CD4-positive, alpha-beta T cell treated with Interleukin-6 for 4 hours (primary cell): ENCODE results near the gene PACSIN2.
A peak's percentile ranks its signal among the peaks of the same experiment; 100 is the strongest.
"Not testable (repeated sequence)": the region's sequence is repeated elsewhere in the genome, so short reads cannot be mapped to it uniquely, and the experiment has no call there.

Experiments
- DNase-seq: peaks from one replicate; pipeline ENCODE4 v3.0.0-alpha.2; 2020; ENCODE audit warnings: mixed read lengths

Gene PACSIN2

GRCh38 chr22:42943981-42944380 lies 71.0 kb downstream of the PACSIN2 start:
- no peak for DNase-seq

- DNase-seq, result no peak
Observed at GRCh38 chr22:42942351-42942750, 72.6 kb downstream of the PACSIN2 start.

GRCh38 chr22:42939941-42940653 lies 74.9 kb downstream of the PACSIN2 start:
- DNase-seq, result no peak

GRCh38 chr22:42939451-42939881 lies 75.5 kb downstream of the PACSIN2 start:
- DNase-seq, result no peak

- no peak for DNase-seq
Observed at GRCh38 chr22:42938976-42939375, 76.0 kb downstream of the PACSIN2 start.

GRCh38 chr22:42938449-42938848 lies 76.5 kb downstream of the PACSIN2 start:
- DNase-seq, result no peak

GRCh38 chr22:42937164-42937843 lies 77.6 kb downstream of the PACSIN2 start:
- DNase-seq, result peak; percentile 32

GRCh38 chr22:42936680-42937079 lies 78.3 kb downstream of the PACSIN2 start:
- not testable (repeated sequence) for DNase-seq

- no peak for DNase-seq
Observed at GRCh38 chr22:42934338-42934737, 80.6 kb downstream of the PACSIN2 start.

- DNase-seq, result no peak
Observed at GRCh38 chr22:42933485-42934091, 81.4 kb downstream of the PACSIN2 start.

- no peak for DNase-seq
Observed at GRCh38 chr22:42932857-42933484, 82.0 kb downstream of the PACSIN2 start.

GRCh38 chr22:42932197-42932519 lies 82.8 kb downstream of the PACSIN2 start:
- no peak for DNase-seq

- DNase-seq, result no peak
Observed at GRCh38 chr22:42931421-42932196, 83.3 kb downstream of the PACSIN2 start.

GRCh38 chr22:42930810-42931420 lies 84.0 kb downstream of the PACSIN2 start:
- no peak for DNase-seq

- no peak for DNase-seq
Observed at GRCh38 chr22:42929838-42930155, 85.2 kb downstream of the PACSIN2 start.

GRCh38 chr22:42928969-42929837 lies 85.7 kb downstream of the PACSIN2 start:
- no peak for DNase-seq

GRCh38 chr22:42927966-42928365 lies 87.0 kb downstream of the PACSIN2 start:
- no peak for DNase-seq

- no peak for DNase-seq
Observed at GRCh38 chr22:42926768-42927167, 88.2 kb downstream of the PACSIN2 start.

GRCh38 chr22:42926104-42926503 lies 88.8 kb downstream of the PACSIN2 start:
- DNase-seq, result no peak

GRCh38 chr22:42925598-42925997 lies 89.4 kb downstream of the PACSIN2 start:
- no peak for DNase-seq

GRCh38 chr22:42925031-42925430 lies 89.9 kb downstream of the PACSIN2 start:
- not testable (repeated sequence) for DNase-seq

- DNase-seq, result no peak
Observed at GRCh38 chr22:42924436-42924835, 90.5 kb downstream of the PACSIN2 start.
